Tibial nerve (tissue), 4 donors: Measurements from ENCODE around the gene COL10A1.

ENCODE experiments used
- EP300 ChIP-seq, 2 donors: sonication (generic); formaldehyde crosslinking; IDR thresholded peaks; one replicate each; pipeline ENCODE4 v1.6.1; 2017; ENCODE audit warnings: antibody characterized with exemption in 2 of 2, mild to moderate bottlenecking in 1 of 2
- POLR2A ChIP-seq, 2 donors: fragments of 450-650 bp; IDR thresholded peaks; one replicate each; pipeline ENCODE4 v1.6.1; 2017; ENCODE audit warnings: antibody characterized with exemption in 2 of 2, mild to moderate bottlenecking in 2 of 2, moderate library complexity in 2 of 2
- TF ChIP-seq, protein P1 (sequence below), 5 experiments: fragments of 200-600 bp in 3 of 5; fragments of 450-650 bp in 2 of 5; sonication (generic) in 3 of 5; IDR thresholded peaks; one replicate each; pipeline ENCODE4 v1.5.1; 2016 to 2019; ENCODE audit warnings: antibody characterized with exemption in 5 of 5, mild to moderate bottlenecking in 3 of 5, moderate library complexity in 2 of 5

DNA sequence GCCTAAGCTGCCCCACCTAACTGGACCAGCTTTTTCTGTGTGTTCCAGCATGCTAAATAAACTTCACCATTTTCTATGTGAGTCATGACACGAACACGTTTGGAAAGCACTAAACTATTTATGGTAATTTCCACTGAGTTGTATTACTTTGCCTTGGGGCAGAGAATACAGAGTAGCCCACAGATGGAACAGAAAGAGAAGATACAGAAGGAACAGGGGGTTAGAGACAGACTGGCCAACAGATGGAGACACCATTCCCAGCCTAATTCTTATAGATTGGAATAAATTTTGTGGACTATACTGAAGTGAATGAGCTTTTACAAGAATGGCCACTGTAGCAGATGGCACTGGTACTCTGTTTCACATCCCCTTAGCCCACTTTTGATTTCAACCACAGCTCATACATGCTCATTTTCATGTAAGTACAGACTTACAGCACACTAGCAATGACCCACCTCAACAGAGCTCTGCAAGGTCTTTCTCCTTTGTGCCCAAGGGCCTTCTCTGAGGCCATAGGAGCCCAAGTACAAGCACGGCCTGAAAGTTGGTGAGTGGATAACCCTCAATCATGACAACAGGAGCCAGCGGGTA lies 38.4 kb downstream of the COL10A1 start:
- TF ChIP-seq, protein P1, sequence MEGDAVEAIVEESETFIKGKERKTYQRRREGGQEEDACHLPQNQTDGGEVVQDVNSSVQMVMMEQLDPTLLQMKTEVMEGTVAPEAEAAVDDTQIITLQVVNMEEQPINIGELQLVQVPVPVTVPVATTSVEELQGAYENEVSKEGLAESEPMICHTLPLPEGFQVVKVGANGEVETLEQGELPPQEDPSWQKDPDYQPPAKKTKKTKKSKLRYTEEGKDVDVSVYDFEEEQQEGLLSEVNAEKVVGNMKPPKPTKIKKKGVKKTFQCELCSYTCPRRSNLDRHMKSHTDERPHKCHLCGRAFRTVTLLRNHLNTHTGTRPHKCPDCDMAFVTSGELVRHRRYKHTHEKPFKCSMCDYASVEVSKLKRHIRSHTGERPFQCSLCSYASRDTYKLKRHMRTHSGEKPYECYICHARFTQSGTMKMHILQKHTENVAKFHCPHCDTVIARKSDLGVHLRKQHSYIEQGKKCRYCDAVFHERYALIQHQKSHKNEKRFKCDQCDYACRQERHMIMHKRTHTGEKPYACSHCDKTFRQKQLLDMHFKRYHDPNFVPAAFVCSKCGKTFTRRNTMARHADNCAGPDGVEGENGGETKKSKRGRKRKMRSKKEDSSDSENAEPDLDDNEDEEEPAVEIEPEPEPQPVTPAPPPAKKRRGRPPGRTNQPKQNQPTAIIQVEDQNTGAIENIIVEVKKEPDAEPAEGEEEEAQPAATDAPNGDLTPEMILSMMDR (IDR thresholded peaks at IDR 0.05) = no peak
- TF ChIP-seq POLR2A (IDR thresholded peaks at IDR 0.05) (no peak), EP300 (IDR thresholded peaks at IDR 0.05) (no peak)
